GM12878 (cell line): ENCODE data around the gene MVP. TPM values are rescaled to one million over a fixed set of nuclear protein-coding genes. Genes with fewer than 3 reads are reported as not detected.

Experiments
- ATAC-seq: fragments of 200-7000 bp; cut with Tn5 transposase; 3 replicates; pipeline ENCODE4 v1.9.1; 2020; ENCODE audit warnings: mild to moderate bottlenecking, moderate library complexity
- BruUV-seq: library from RNA; stranded (reverse); fragments of 400-500 nt; replicated peaks from 2 replicates; lab custom pipeline; 2021; lab: Mats Ljungman, UMichigan
- CTCF ChIA-PET: fragments of 300-600 bp; sonication (Branson Sonifier 250); formaldehyde crosslinking; extraction: SDS; loops from one replicate; lab custom pipeline; 2021; ENCODE audit warnings: inconsistent platforms; lab: Yijun Ruan, JAX
- POLR2A ChIA-PET: fragments of 350-600 bp; formaldehyde crosslinking; extraction: SDS; loops from one replicate; lab custom pipeline; 2021; ENCODE audit warnings: inconsistent platforms; lab: Charles Lee
- RAD21 ChIA-PET: fragments of 300-600 bp; sonication (Branson Sonifier 250); formaldehyde crosslinking; loops from one replicate; lab custom pipeline; 2023; ENCODE audit warnings: antibody characterized with exemption; ENCODE audit not compliant: unreplicated experiment; lab: Charles Lee
- SMC1A ChIA-PET: fragments of 300-600 bp; sonication (Branson Sonifier 250); formaldehyde crosslinking; loops from one replicate; lab custom pipeline; 2023; ENCODE audit not compliant: unreplicated experiment, uncharacterized antibody; lab: Charles Lee
- DNase-seq: peaks from one replicate; pipeline ENCODE4 v3.0.0-alpha.2; 2011; ENCODE audit warnings: low read depth, low spot score
- FAIRE-seq: peaks from 3 replicates; lab custom pipeline; 2011; peaks lifted over from hg19 to GRCh38; lab: Jason Lieb, UNC
- H2AFZ ChIP-seq: 2 replicates; pipeline ENCODE4 v1.6.0; 2011; ENCODE audit warnings: low read depth, low read length, control low read depth; ENCODE audit not compliant: control insufficient read depth
- H3K27ac ChIP-seq: 2 replicates; pipeline ENCODE4 v1.5.1; 2011; ENCODE audit warnings: control low read depth; ENCODE audit not compliant: control insufficient read depth, insufficient read depth
- H3K27me3 ChIP-seq, 2 experiments: replicated peaks in 1 of 2; 2 replicates each; pipeline versions ENCODE4 v1.6.0 to v1.6.1; 2011; ENCODE audit warnings: low read length in 1 of 2; ENCODE audit not compliant: control insufficient read depth in 2 of 2, insufficient read depth in 2 of 2
- H3K36me3 ChIP-seq, 2 experiments: 2 replicates each; pipeline ENCODE4 v1.5.1; 2011; ENCODE audit warnings: low read length in 1 of 2; ENCODE audit not compliant: control insufficient read depth in 2 of 2, insufficient read depth in 2 of 2
- H3K4me1 ChIP-seq: 2 replicates; pipeline ENCODE4 v1.6.1; 2011; ENCODE audit warnings: mild to moderate bottlenecking, low read length, moderate library complexity, mixed read lengths; ENCODE audit not compliant: control insufficient read depth, insufficient read depth
- H3K4me2 ChIP-seq: 2 replicates; pipeline ENCODE4 v1.6.0; 2011; ENCODE audit warnings: control low read depth; ENCODE audit not compliant: control insufficient read depth, insufficient read depth
- H3K4me3 ChIP-seq: fragments of 200-600 bp; sonication (generic); 2 replicates; pipeline ENCODE4 v1.5.1; 2016
- H3K79me2 ChIP-seq: 2 replicates; pipeline ENCODE4 v1.6.0; 2011; ENCODE audit warnings: low read length; ENCODE audit not compliant: control insufficient read depth, insufficient read depth
- H3K9ac ChIP-seq: 2 replicates; pipeline ENCODE4 v1.8.0; 2011; ENCODE audit warnings: low read length, control low read depth, mixed read lengths; ENCODE audit not compliant: control insufficient read depth, insufficient read depth
- H3K9me3 ChIP-seq: replicated peaks from 3 replicates; pipeline ENCODE4 v1.5.1; 2011; ENCODE audit warnings: mild to moderate bottlenecking, low read length; ENCODE audit not compliant: control insufficient read depth, insufficient read depth
- H4K20me1 ChIP-seq: 2 replicates; pipeline ENCODE4 v1.6.0; 2011; ENCODE audit not compliant: control insufficient read depth, insufficient read depth
- CBX3 ChIP-seq: fragments of 200-600 bp; sonication (generic); IDR thresholded peaks from 2 replicates; pipeline ENCODE4 v1.6.1; 2016; ENCODE audit warnings: low read depth, borderline replicate concordance
- CBX5 ChIP-seq: sonication (generic); IDR thresholded peaks from 2 replicates; pipeline ENCODE4 v1.6.1; 2016; ENCODE audit warnings: low read depth, moderate library complexity, mild to moderate bottlenecking, inconsistent platforms
- HCFC1 ChIP-seq: fragments of 150-350 bp; IDR thresholded peaks from 2 replicates; pipeline ENCODE4 v1.6.1; 2014; ENCODE audit warnings: low read length
- HDAC2 ChIP-seq: fragments of 200-600 bp; sonication (generic); IDR thresholded peaks from 2 replicates; pipeline ENCODE4 v1.6.1; 2017
- HDGF ChIP-seq: fragments of 450-650 bp; IDR thresholded peaks from 2 replicates; pipeline ENCODE4 v1.6.1; 2016; ENCODE audit warnings: antibody characterized with exemption
- IKZF1 ChIP-seq: fragments of 450-650 bp; conservative IDR thresholded peaks from 2 replicates; pipeline ENCODE4 v1.6.1; 2017; ENCODE audit warnings: antibody characterized with exemption, mild to moderate bottlenecking
- KDM1A ChIP-seq: fragments of 200-600 bp; sonication (generic); IDR thresholded peaks from 2 replicates; pipeline ENCODE4 v1.6.1; 2016; ENCODE audit warnings: borderline replicate concordance
- MXI1 ChIP-seq: fragments of 150-350 bp; IDR thresholded peaks from 2 replicates; pipeline ENCODE4 v1.6.1; 2011; ENCODE audit warnings: low read depth, mild to moderate bottlenecking, inconsistent platforms, low read length, improper control_type of control experiment
- NBN ChIP-seq: fragments of 450-650 bp; IDR thresholded peaks from 2 replicates; pipeline ENCODE4 v1.6.1; 2016
- NFIC ChIP-seq: IDR thresholded peaks from 2 replicates; pipeline ENCODE4 v1.6.1; 2012; ENCODE audit warnings: low read depth, mild to moderate bottlenecking, inconsistent platforms, low read length, moderate library complexity
- NFXL1 ChIP-seq: fragments of 450-650 bp; IDR thresholded peaks from 2 replicates; pipeline ENCODE4 v1.6.1; 2017; ENCODE audit warnings: antibody characterized with exemption, mild to moderate bottlenecking, borderline replicate concordance
- POLR2A ChIP-seq: IDR thresholded peaks from 2 replicates; pipeline ENCODE4 v1.6.1; 2011; ENCODE audit warnings: low read depth, mild to moderate bottlenecking, low read length
- SMAD1 ChIP-seq: fragments of 450-650 bp; IDR thresholded peaks from 2 replicates; pipeline ENCODE4 v1.6.1; 2018; ENCODE audit warnings: mild to moderate bottlenecking, low read depth; ENCODE audit not compliant: partially characterized antibody
- ZNF622 ChIP-seq: fragments of 450-650 bp; IDR thresholded peaks from 2 replicates; pipeline ENCODE4 v1.6.1; 2017; ENCODE audit warnings: mild to moderate bottlenecking, inconsistent platforms
- WGBS: methylation state at CpG from one replicate; pipeline ENCODE4 v1.1.6; 2016; ENCODE audit warnings: low lambda C conversion rate; ENCODE audit not compliant: insufficient replicate concordance, insufficient coverage; ENCODE audit errors: missing lambda C conversion rate; 5-methylcytosine and 5-hydroxymethylcytosine counted together
- in situ Hi-C: fragments of 300-500 bp; cut with MboI; formaldehyde crosslinking; loops from 9 replicates; pipeline ENCODE4 v1.14.3; 2018; ENCODE audit warnings: mixed read lengths
- intact Hi-C: fragments of 100-400 bp; cut with micrococcal nuclease; formaldehyde crosslinking; loops from one replicate; pipeline ENCODE4 v1.14.2; 2022; ENCODE audit not compliant: unreplicated experiment
- polyA plus RNA-seq, 11 experiments: library from polyadenylated mRNA; depleted of rRNA in 4 of 11; unstranded in 6 of 11; stranded (reverse) in 5 of 11; fragments of >200 nt; fragmentation: Nextera tagmentation in 4 of 11; fragmentation: Illumina TruSeq in 1 of 11; extraction: Ambion mirVana in 4 of 11; extraction: Trizol in 1 of 11; gene quantifications; 1 replicate in 1 of 11; 2 replicates in 10 of 11; pipeline versions ENCODE4 v1.2.1 to v1.2.3, GENCODE V29; 2011 to 2016; ENCODE audit warnings: inconsistent platforms in 2 of 11, missing spikeins in 2 of 11, low read depth in 1 of 11
- total RNA-seq, 4 experiments: library from RNA; depleted of rRNA in 3 of 4; stranded (reverse); fragments of >200 nt in 3 of 4; fragmentation: Illumina TruSeq in 1 of 4; extraction: Trizol in 1 of 4; gene quantifications; 2 replicates each; pipeline versions ENCODE4 v1.2.1 to v1.2.3, GENCODE V29; 2013 to 2021
- TF ChIP-seq, protein P1 (sequence below): fragments of 150-350 bp; IDR thresholded peaks from 2 replicates; pipeline ENCODE4 v1.6.1; 2014; ENCODE audit warnings: mild to moderate bottlenecking, low read depth, low read length
- TF ChIP-seq, protein P2 (sequence below): fragments of 150-350 bp; IDR thresholded peaks from 2 replicates; pipeline ENCODE4 v1.6.1; 2016; ENCODE audit warnings: low read depth, low read length
- TF ChIP-seq, protein P3 (sequence below): IDR thresholded peaks from 2 replicates; pipeline ENCODE4 v1.6.1; 2012; ENCODE audit warnings: low read depth, low read length, improper control_type of control experiment

MVP gene
- total and polyA plus RNA-seq, 10 of the 15 experiments (the other 5 are each of a cell fraction or from before 2014, with no cell fraction given) = 0.98 to 74.2 (median 54.7) TPM

DNA sequence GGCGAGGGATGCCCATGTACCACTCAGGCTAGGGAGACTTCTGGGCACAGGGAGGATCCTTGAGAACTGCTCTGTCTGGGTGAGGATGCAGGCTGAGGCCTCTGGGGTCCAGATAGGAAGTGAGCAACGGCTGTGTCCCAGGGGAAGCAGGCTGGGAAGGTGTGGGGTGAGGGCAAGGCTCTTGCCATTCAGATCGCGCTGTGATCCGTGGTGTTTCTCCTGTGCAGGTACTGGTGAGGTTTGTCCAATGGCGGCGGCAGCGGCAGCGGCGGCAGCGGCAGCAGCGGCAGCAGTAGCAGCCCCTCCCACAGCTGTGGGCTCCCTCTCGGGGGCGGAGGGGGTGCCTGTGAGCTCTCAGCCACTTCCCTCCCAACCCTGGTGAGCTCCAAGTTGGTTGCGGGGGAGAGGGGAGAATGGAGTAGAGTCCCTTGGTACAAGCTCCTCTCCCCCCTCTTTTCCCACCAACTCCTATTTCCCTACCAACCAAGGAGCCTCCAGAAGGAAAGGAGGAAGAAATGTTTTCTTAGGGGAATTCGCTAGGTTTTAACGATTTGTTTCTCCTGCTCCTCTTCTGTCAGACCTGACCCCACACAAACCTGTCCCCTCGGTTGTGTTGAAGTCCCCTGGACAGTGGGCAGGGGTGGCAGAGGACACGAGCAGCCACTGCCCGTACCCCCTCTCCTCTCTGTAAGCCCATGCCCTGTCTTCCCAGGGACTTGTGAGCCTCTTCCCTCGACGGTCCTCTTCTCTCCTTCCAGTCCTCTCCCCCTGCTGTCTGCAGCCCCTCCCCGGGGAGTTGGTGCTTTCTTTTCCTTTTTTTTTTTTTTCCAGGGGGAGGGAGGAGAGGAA, 10.2 kb upstream of the MVP start:
- Histone ChIP-seq H2AFZ (no peak overlapping the region), H3K9ac (0 out of 2 replicates have a peak overlapping the region, but pooled peaks have one; percentile 22), H3K9me3 (no peaks in the 10 kb centered on the region), H3K4me2 (peak overlapping the region; percentile 99), H4K20me1 (no peaks in the 10 kb centered on the region), H3K27me3 (no peaks in the 10 kb centered on the region), H3K79me2 (peaks cover 28% of the 10 kb centered on the region), H3K27ac (peak overlapping the region; percentile 1; the same call in 1 of the 2 replicates), H3K4me3 (peak overlapping the region; percentile 85; the same call in 1 of the 2 replicates), H3K36me3 (peaks cover 7 to 13% of the 10 kb centered on the region in 2 experiments; a peak in 2 of 4 replicates), H3K4me1 (peaks cover 27% of the 10 kb centered on the region)
- TF ChIP-seq, protein P1, sequence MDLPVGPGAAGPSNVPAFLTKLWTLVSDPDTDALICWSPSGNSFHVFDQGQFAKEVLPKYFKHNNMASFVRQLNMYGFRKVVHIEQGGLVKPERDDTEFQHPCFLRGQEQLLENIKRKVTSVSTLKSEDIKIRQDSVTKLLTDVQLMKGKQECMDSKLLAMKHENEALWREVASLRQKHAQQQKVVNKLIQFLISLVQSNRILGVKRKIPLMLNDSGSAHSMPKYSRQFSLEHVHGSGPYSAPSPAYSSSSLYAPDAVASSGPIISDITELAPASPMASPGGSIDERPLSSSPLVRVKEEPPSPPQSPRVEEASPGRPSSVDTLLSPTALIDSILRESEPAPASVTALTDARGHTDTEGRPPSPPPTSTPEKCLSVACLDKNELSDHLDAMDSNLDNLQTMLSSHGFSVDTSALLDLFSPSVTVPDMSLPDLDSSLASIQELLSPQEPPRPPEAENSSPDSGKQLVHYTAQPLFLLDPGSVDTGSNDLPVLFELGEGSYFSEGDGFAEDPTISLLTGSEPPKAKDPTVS = no peak
- TF ChIP-seq CBX5 (no peak), HCFC1 (no peak), POLR2A (0 out of 2 replicates have a peak, but pooled peaks have one; percentile 22), NFXL1 (no peak), IKZF1 (peak; percentile 20; the same call in 1 of the 2 replicates), NBN (no peak), MXI1 (no peak), HDGF (no peak), NFIC (no peak), ZNF622 (no peak), CBX3 (no peak), SMAD1 (no peak), KDM1A (no peak), HDAC2 (no peak)
- TF ChIP-seq, protein P2, sequence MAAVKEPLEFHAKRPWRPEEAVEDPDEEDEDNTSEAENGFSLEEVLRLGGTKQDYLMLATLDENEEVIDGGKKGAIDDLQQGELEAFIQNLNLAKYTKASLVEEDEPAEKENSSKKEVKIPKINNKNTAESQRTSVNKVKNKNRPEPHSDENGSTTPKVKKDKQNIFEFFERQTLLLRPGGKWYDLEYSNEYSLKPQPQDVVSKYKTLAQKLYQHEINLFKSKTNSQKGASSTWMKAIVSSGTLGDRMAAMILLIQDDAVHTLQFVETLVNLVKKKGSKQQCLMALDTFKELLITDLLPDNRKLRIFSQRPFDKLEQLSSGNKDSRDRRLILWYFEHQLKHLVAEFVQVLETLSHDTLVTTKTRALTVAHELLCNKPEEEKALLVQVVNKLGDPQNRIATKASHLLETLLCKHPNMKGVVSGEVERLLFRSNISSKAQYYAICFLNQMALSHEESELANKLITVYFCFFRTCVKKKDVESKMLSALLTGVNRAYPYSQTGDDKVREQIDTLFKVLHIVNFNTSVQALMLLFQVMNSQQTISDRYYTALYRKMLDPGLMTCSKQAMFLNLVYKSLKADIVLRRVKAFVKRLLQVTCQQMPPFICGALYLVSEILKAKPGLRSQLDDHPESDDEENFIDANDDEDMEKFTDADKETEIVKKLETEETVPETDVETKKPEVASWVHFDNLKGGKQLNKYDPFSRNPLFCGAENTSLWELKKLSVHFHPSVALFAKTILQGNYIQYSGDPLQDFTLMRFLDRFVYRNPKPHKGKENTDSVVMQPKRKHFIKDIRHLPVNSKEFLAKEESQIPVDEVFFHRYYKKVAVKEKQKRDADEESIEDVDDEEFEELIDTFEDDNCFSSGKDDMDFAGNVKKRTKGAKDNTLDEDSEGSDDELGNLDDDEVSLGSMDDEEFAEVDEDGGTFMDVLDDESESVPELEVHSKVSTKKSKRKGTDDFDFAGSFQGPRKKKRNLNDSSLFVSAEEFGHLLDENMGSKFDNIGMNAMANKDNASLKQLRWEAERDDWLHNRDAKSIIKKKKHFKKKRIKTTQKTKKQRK = no peak
- TF ChIP-seq, protein P3, sequence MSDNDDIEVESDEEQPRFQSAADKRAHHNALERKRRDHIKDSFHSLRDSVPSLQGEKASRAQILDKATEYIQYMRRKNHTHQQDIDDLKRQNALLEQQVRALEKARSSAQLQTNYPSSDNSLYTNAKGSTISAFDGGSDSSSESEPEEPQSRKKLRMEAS = no peak
- ChIA-PET SMC1A (interaction anchor here (1.4 to 2.1 kb wide), 3 partner anchors 12 to 78 kb away, joined by 4 to 5 read pairs (median 4); no protein-coding TSS in a partner anchor), RAD21 (interaction anchor here (0.6 to 1.0 kb wide), 2 partner anchors 16 to 38 kb away, joined by 3 to 4 read pairs; no protein-coding TSS in a partner anchor), POLR2A (interaction anchor here (0.8 to 1.5 kb wide), 5 partner anchors 8 to 67 kb away, joined by 3 to 6 read pairs (median 4); partner anchors contain the start of genes KIF22 and MVP), CTCF (interaction anchor here (0.6 to 1.1 kb wide), 3 partner anchors 10 to 222 kb away, joined by 3 to 4 read pairs (median 3); partner anchors contain the start of gene MVP)
- DNase-seq = no peak
- in situ Hi-C loops = no loop called here
- FAIRE-seq = no peak
- no peak for ATAC-seq
- intact Hi-C loops = loop anchor here (5.0 kb wide), 1 partner anchor 108 kb away; no protein-coding TSS in a partner anchor
- BruUV-seq = no TSS peak
- 54% methylated on average over 23 of the region's 23 CpGs for WGBS
